Stimulated activated CD8-positive, alpha-beta memory T cell treated with anti-CD3 and anti-CD28 coated beads, Interleukin-15, amount 100 ng/mL, for 48 hours (primary cell): Measurements from ENCODE around the gene ADGRF3.
"Not testable (repeated sequence)": the region's sequence is repeated elsewhere in the genome, so short reads cannot be mapped to it uniquely, and the experiment has no call there.

ENCODE experiments used
- DNase-seq, 2 donors: peaks; one replicate each; pipeline ENCODE4 v3.0.0-alpha.2; 2020; ENCODE audit warnings: low read depth in 2 of 2

ADGRF3 gene

DNA sequence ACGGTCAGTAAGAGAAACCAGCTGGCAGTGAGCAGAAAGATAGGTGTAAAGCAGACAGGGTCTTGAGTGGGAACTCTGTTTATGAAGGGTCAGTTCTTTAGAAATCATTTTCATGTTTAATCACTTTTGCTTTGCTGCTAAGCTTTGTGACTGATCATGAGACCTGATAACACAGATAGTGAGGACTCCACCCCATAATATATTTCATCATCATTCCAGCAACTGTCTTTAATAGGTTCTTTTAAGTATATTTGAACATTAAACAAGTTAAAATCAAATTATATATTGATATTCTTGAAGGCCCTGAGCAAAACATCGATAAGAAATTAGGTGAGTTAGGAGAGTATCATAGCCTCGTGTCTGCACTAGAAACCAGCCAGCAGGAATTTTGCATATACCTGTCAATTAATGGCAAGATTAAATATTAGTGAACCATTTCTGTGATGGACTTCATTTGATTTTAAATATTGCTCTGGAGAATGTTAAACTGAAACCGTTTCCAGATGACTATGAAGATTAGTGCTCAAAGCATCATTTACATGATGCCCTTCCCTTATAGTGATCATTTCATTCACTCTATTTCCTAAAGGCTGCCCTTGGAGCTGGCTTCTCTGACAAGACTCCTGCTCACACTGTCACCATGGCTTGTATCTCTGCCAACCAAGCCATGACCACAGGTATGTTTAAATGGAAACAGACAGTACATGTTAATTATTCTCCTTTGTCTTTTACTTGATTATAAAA is 69.9 kb downstream of the ADGRF3 start:
- no peak for DNase-seq

DNA sequence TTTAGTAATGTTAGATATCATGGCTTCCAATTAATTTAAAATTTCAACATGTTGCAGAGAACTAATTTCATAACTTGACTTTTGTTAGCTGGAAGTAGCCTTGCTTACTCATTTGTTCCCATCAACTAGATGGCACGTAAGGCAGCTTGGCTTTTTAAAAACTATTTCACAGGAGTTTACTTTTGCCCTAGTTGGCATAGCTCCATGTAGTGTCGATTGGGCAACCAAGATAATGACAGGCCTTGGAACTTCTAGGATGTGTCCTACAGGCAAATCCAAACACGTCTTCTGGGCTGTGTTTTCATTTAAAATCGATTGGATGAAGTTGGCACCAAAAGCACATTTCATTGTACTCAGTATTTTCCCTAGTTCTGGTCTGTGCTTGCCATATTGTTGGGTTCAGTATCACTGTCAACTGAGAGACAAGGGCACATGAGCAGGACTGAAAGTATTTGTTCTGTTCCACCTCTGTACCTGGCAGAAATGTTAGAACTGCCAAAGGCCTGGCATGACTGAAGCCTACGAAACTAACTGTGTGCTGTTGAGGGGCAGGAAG is 72.5 kb downstream of the ADGRF3 start:
- no peak for DNase-seq

- DNase-seq, result no peak
Observed at GRCh38 chr2:26273501-26273900, 73.1 kb downstream of the ADGRF3 start.

DNA sequence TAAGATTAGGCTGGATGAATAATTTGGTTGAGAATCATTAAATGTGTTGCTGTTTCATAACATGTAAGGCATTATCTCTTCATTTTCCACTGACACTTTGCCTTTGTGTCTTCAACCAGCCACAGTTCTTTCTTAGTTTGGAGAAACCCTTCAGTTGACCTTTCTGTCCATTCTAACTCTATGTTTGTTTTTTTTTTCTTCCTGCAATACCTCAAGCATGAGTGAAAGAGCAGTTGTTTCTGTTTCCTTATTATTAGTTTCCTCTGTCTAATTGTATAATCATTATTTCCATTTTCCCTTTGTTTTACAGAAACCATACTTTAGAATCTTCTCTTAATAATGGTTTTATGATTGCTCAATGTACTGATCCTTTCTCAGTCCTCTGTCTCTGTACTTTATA is 76.2 kb downstream of the ADGRF3 start:
- DNase-seq, result no peak

GRCh38 chr2:26269571-26270158 is 76.9 kb downstream of the ADGRF3 start:
- no peak for DNase-seq

GRCh38 chr2:26268670-26269385 is 77.8 kb downstream of the ADGRF3 start:
- not testable (repeated sequence) for DNase-seq

GRCh38 chr2:26268213-26268612 is 78.4 kb downstream of the ADGRF3 start:
- no peak for DNase-seq

DNA sequence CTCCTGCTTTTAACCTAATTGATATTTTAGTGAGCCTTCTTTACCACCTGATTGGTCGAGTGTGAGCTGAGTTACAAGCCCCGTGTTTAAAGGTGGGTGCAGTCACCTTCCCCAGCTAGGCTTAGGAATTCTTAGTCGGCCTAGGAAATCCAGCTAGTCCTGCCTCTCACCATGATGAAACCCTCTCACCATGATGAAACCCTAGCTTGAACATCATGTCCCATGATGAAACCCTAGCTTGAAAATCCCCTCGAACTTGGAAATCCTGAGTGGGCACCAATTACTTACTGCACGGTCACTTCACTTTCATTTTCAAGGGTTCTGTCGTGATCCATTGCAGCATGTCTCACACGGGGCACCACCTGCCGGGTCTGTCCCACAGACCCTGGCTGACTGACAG is 87.8 kb downstream of the ADGRF3 start:
- not testable (repeated sequence) for DNase-seq
